G401.6 (cell line): ENCODE data around the gene FRMD1.

Experiments used
- FAIRE-seq: peaks from 2 replicates; lab custom pipeline; 2012; peaks lifted over from hg19 to GRCh38; lab: Jason Lieb, UNC

Gene FRMD1

DNA sequence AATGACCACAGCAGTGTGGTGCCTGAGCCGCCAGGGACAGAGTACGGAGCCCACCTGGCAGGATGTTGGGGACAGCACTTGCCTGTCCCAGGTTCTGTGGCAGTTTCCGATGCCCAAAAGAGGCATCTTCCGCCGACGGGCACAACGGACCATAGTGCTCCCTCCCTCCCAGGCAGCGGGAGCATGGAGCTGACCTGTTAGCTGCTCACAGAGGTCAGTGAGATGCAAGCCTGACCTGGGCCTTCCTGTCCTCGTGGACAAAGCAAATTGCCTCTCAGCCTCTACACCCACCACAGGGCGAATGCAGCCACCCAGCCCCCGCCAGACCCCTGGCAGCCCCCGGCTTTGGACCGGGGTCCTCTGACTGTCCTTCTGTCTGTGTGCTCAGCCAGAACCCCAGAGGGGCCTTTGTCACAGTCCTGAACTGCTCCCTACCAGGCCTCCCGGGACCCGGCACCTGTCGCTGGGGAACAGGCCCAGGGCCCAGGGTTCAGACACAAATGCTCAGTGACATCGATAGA lies 16.2 kb upstream of the FRMD1 start:
- FAIRE-seq: no peak

DNA sequence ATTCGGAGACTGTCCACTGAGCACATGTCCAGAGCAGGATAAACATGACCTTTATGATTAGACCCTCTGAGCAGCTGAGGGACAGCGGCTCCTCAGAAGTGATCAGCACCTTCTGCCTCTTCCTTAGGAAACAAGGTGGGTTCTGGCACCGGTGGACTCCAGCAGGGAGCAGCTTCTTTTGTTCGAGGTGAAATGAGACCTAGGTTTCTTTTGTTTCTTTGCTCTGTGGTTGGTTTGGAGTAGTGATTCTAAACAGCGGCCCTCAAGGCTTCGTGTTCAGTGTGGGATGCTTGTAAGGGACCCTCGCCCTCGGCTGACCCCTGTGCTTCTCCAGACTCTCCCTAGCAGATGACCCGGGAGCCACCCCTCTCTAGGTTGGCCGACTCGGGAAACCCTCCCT lies 14.6 kb upstream of the FRMD1 start:
- no peak for FAIRE-seq

DNA sequence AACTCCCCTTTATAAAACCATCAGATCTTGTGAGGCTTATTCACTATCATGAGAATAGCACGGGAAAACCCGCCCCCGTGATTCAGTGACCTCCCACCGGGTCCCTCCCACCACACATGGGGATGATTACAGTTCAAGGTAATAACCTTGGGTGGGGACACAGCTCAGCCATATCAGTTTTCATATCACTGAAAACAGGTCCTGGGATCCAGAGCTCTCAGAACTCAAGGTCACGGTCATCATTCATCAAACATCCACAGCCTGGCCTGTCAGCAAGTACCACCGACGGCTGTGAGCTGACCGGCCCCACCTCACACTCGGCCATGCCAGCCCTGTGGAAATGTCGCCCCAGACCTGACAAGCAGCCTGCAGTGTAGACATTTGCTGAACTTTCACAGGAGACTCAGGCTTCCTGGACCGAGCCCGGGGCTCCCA lies 14.1 kb upstream of the FRMD1 start:
- FAIRE-seq: no peak

DNA sequence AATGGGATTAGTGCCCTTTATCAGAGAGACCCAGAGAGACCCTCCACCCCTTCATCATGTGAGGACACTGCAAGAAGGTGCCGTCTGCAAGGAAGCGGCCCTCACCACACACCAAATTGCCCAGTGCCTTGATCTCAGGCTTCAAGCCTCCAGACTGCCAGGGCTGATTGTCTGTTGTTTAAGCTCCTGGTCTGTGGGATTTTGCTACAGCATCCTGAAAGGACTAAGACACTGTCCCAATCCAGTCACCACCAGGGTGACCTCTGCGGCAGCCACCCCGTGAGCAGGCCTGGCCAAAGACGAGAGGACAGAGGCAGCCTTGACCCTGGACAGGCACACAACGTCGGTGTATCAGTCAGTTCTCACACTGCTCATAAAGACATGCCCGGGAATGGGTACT lies 13.5 kb upstream of the FRMD1 start:
- FAIRE-seq: no peak

DNA sequence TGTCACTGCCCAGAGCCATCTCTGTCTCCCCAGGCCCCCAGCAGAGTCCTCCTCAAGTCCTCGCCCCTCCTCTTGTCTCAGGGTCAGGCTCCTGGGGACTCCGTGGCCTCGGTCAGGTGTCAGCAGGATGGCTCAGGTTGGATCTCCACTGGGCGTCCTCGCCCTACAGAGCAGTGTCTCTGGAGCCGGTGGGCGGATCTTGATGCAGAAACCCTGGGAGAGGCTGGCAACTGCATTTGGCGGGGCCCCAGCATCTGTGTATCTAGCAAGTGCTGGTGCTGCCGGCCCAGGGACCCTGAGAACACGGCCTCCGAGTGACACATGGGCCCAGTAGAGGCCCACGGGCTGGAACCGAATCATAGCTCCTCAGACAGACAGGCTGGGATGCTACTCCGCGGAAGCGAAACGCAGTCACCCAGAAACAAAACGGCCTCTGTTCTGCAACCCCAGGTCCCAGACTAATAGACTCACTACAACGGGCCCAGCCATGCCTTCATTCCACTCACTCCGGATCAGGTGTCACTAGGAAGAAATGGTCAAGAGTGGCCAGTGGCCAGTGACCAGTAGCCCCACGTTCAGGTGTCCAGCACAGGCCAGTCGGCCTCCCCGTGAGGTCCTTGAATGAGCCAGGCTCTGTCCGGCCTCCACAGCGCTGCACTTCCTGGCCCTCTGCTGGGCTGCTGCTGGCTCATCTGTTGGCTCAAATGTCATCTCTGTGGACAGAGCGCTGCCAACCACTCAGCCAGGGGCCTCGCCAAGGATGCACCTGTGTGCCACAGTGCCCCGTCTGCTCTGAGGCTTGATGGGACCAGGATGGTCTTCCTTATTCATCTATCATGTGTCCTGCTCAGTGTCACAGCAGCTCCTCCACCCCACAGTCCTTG lies 12.6 kb upstream of the FRMD1 start:
- FAIRE-seq: no peak

DNA sequence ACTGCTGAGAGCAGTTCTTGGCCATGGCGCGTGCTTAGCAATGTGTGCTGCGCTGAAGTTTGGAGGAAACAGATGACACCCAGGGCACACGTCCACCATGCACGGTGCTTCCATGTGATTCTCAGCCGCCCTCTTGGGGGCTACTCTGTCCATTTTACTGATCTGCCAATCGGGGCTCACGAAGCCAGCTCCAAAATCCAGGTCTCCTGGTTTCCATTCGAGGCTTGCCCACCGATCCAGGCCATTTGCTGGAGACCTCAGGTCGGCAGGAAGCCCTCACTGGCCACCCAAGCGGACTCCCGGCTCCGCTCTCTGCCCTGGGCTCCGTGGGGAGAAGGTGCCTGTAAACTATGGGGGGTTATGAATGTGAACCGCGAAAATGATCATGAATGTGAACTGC lies 11.7 kb upstream of the FRMD1 start:
- no peak for FAIRE-seq

DNA sequence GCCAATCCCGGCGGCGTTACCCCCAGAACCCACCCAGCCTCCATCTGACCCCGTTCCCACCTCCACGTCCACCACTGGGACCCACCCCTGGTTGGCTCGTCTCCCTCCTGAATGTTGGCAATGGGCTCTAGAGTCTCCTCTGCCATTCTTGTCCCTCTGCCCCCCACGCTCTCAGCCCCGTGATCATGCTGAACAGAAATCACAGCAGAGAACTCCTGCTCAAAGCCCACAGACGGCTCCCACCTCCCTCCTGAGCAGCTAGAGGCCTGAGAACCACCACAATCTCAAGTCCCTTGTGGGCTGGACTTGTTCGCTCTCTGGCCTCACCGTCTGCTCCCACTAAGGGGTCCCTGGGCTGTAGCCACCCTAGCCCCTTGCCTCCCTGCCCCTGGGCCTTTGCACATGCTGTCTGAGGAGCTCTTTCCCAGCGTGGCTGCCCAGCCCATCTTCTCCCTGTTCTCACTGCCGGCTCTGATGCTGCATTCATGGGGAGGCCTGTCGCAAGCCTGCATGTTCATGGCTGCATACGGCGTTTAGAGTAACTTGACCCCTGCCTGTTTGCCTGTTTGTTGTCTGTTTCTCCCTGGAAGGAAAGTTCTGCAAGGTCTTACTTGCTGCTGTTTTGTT lies 11.2 kb upstream of the FRMD1 start:
- no peak for FAIRE-seq

DNA sequence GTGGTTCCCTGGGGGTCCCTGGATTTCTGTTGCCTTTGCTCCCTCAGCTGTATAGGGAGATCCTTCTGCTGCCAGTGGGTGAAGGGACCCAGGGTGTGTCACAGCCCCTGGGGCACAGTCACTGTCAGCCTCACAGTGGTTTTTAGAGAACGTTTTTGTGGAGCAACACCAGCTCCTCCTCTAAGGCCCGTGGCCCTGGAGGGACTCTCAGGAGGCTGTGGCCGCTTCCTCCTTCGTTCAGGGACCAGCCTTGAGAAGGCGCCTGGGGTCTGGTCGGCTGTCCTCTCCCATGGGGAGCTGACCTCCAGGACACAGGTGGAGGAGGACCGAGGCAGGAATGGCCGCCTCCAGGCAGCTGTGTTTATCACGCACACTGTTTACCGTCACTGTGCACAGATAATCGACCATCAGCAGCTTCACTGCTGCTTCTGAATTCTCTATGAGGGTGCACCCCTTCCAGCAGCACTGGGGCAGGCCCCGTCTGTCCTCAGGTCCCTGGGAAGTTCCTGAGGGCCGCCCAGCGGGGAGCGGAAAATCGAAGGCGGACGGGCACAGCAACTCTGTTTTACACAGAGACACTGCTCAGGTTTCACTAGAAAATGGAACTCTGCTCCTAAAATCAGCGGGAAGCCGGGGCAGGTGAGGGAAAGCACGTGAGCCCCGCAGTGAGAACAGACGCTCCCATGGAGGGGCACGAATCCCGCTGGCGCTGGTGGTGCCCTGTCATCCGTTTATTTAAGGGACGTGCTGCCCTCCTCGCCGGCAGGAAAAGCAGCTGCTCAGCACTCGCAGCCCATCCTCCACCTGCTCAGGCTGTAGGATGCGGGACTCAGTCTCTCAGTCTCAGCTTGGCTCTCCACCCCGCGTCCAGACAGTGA lies 10.4 kb upstream of the FRMD1 start:
- FAIRE-seq: no peak

DNA sequence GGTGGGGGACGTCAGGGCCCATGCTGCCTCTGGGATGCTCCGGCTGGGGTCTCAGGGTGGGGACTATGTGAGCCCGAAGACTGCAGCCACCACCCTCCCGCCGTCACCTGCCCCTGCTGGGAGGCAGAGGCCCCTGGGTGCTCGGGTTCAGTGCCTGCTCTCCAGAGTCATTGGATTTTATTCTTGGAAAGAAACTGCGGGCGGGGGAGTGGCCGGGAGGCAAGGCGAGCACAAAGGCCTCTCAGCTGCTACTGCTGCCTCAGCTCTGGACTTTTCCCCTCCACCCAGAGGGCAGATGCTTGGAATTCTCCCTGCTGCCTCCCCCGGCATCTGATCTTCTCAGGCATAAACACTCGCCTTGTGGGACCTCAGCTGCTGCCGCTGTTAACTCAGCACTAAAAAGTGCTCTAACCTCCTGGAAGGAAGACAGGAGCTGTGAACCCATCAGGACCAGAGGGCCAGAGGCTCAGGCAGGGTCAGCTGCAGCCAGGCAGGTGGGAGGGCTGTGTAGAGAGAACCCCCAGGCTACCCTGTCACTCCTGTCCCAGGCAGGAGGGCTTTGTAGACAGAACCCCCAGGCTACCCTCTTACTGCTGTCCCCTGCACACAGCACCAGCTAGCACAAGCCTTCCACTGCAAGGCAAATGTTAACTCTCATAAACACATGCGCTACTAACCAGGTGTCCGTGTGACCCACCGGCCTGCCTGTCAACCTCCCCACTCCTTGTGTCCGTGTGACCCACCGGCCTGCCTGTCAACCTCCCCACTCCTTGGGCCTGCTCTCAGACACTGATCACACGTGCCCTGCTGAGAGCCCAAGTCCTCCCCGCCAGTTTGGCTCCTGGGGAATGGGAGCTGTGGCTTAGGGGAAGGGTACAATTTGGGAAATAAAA lies 9.4 kb upstream of the FRMD1 start:
- no peak for FAIRE-seq

DNA sequence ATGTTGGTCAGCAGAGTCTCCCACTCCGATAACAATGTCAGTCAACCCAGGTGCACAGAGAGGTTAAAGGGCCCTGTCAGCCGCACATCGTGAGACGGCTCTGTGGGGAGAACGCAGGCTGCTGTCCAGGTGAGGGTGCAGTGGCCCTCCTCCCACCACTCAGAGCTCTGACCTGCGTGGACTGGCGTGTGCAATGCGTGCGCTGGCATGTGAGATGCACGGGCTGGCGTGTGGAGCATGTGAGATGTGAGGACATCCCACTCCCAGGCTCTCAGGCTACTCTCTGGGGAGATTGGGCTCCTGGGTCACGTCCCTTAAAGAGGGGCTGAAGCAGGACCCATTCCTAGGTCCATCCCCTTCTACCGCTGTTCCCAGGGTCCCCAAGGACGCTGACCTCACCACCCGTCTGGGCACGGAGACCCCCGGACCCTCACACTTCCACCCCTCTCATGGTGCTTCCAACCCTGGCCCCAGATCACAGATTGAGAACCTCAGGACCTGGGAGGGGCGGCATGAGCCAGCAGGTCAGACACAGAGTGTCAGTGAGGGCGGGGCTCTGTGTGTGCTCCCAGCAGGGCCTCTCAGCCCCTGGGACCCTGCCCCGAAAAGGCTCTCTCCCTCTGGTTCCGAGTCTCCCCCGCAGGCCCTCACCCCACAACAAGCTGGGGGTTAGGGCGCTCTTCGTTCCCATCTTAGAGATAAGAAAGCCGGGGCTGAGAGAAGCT lies 8.6 kb upstream of the FRMD1 start:
- FAIRE-seq: no peak

DNA sequence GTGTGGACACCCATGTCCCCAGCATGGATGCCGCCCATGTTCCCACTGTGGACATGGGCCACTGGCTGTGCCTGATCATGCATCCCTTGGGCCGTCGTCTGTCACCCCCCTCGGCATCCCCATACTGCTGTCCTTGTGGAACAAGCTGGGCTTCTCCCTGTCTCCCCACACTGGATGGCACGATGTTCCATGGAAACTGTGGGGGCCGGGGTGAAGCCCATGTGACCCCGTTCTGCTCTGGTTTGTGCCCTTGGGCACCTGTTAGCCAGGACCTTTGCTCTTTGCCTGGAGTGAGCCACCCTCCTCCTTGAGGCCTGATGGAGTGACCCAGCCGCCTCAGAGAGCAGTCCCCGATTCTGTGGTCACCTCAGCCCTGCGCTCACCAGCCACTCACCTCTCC lies 7.6 kb upstream of the FRMD1 start:
- FAIRE-seq: no peak

DNA sequence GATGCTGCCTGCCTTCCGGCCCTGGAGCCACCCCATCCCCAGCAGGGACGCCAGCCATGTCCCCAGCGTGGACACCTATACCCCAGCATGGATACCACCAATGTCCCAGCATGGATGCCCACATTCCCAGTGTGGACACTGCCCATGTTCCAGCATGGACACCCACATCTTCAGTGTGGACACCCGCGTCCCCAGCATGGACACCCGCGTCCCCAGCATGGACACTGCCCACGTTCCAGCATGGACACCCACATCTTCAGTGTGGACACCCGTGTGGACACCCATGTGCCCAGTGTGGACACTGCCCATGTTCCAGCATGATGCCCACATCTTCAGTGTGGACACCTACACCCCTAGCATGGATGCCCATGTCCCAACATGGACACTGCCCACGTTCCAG lies 7.1 kb upstream of the FRMD1 start:
- no peak for FAIRE-seq

DNA sequence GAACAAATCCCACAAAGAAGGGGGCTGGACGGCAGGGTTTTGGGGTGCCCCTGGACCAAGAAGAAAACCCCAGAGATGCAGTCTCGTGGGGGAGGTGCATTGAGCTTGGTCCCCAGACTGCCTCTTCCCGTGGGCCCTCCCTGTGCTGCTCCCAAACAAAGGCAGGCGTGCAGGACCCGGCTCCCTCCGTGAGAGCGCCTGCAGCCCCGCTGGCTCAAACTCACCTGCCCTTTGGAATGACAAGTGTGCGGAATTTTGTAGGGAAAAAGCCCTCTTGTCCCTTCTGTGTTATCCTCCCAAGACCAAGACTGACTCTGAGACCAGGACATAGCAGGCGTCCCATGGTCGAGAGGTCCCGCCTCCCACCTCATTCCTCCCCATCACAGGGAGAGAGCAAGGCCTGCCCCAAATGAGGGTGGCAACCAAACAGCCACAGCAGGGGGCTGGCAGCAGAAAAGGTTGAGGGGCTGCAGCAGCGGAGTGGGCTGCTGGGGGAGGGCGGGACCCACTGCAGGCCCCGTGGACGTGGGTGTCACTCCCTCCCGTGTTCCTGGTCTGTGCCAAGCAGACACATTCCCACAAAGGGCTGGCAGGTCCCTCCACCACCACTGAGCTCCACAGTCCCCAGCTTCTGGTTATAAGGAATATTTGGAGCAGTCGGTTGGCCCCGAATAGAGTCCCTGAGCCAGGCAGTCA lies 5.6 kb upstream of the FRMD1 start:
- no peak for FAIRE-seq

DNA sequence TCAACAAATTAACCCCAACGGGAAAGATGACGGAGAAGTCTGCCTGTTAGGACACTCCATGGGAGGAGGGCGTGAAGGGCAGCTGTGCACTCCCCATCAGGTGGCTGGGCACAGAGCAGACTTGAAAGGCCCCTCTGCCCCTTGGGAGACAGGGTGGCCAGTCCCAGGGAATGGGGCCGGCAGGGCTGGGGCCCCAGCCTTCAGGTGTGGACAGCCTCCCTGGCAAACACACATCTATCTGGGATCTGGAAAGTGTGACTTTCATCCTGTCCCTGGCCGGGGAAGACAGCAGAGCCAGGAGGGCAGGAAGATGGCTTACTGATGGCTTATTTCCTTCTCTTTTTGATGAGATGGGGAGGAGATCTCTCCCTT lies 4.5 kb upstream of the FRMD1 start:
- FAIRE-seq: no peak

DNA sequence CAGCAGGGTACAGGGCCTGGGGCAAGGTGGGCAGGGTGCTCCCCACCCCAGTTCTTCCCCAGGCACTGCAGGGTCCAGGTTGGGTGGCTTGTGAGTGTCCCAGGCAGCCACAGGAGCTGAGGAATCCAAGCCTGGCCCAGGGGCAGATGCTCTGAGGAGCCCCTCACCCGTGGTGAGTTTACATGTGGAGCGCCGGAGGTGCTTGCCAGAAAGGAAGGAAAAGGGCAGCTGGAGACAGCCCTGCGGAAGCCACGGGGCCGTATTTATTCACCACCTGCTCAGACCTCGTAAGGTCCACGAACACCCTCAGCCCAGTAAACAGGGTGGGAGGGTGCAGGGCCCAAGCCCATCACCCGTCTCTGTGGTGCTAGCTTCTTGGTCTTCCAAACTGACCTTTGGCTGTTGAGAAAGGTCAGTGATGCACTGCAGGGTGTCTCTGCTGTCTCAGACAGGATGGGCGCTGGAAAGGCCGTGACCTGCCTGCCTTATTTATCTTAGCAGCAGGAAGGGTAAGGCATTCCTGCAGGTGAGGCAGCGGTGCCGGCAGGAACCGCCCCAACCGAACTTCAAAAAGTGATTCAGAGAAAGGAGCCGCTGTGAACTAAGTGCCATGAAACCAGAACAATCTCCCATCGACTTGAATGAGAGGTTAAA lies 4.0 kb upstream of the FRMD1 start:
- FAIRE-seq: no peak

DNA sequence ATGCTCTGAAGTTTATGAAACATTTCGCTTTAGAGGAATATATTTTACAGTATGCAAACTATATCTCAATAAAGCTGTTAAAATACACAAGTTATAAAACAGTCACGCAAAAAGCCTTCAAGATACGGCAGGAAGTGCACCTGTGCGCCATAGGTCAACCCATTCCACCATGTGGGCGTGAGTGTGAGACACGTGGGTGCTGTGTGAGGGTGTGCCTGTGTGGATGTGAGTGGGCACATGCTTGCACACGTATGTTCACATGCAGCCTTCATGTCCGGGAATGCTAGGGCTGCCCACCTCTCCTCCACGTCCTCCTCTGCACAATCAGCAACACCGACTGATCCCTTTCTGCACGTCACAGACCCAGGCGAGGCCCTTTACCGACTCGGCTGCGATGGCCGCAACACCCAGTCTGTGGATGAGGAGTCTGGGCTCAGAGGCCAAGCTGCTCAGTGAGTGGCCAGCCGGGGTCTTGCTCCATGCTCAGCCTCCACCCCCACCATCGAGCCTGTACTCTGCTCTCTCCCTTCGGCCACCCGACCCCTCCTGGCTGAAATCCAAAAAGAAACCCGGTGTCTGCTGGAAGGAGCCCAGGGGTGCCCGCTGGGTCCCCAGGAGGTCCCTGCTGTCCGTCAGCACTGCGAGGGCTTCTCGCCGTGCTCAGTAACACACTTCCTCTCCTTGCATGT lies 3.0 kb upstream of the FRMD1 start:
- FAIRE-seq: no peak

DNA sequence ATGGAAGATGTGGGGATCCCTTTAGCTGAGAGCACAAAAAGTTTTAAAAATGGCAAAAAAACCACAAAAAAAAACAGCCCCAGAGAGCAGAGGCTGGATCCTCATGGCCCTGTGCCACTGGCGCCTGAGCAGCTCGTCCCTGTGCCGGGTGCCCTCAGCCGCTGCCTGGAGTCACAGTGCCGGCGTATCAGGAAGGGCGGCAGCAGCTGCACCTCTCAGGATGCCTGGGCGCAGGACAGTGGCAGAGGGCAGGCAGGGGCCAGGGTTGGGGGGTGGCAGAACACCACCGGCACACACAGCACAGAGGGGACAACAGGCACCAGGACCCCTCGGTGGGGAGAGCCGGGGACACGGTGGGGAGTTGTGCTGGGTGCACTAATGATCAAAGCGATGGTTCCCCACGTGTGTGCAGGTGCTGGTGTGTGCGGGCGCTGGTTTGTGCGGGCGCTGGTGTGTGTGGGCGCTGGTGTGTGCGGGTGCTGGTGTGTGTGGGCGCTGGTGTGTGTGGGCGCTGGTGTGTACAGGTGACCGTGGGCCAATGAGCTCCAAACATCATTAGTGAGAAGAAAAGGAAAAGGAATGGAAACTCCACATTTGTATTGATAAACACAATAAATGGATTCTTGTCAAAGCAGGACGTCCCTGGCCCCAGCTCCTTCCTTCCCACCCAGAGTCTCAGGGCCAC lies 1.5 kb upstream of the FRMD1 start:
- no peak for FAIRE-seq

DNA sequence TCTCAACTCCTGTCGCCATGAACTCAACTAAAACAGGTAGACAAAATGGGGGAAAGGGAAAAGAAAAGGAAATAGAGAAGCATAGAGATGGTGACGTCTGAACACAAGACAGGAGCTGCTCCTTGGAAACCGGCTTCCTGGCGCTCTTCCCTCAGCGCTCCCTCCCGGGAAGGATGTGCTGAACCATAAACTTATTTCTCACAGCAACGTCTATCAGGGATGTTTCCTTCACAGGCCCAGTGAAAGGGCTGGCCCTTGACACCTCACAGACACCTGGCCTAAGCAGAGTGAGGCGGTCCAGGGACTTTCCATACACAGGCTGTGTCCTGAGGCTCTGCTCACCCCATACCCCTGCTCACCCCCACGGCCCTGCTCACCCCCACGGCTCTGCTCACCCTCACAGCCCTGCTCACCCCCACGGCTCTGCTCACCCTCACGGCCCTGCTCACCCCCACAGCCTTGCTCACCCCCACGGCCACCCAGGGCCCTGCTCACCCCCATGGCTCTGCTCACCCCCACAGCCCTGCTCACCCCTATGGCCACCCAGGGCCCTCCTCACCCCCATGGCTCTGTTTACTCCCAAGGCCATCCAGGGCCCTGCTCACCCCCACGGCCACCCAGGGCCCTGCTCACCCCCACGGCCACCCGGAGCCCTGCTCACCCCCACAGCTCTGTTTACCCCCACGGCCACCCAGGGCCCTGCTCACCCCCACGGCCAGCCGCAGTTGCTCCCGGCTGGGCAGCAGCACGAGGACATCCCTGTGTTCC lies 653 bp downstream of the FRMD1 start:
- FAIRE-seq: no peak
